Stomach smooth muscle (tissue), 2 donors: ENCODE measurements around the gene AHNAK2.
"Not testable (repeated sequence)": the region's sequence is repeated elsewhere in the genome, so short reads cannot be mapped to it uniquely, and the experiment has no call there.

Experiments used
- H3K27ac ChIP-seq: one replicate; pipeline ENCODE4 v1.7.0; 2013; ENCODE audit warnings: mild to moderate bottlenecking, low read length, inconsistent platforms
- H3K27me3 ChIP-seq, 2 donors: one replicate each; pipeline ENCODE4 v1.7.0; 2013; ENCODE audit warnings: low read length in 2 of 2; ENCODE audit not compliant: insufficient read depth in 2 of 2, control insufficient read depth in 1 of 2
- H3K36me3 ChIP-seq, 2 donors: one replicate each; pipeline ENCODE4 v1.7.0; 2013; ENCODE audit warnings: low read length in 2 of 2; ENCODE audit not compliant: control insufficient read depth in 2 of 2, insufficient read depth in 2 of 2
- H3K4me1 ChIP-seq: one replicate; pipeline ENCODE4 v1.7.0; 2013; ENCODE audit warnings: low read length; ENCODE audit not compliant: control insufficient read depth, insufficient read depth
- H3K4me3 ChIP-seq, 2 donors: one replicate each; pipeline ENCODE4 v1.7.0; 2013; ENCODE audit warnings: low read length in 2 of 2
- H3K9ac ChIP-seq, 2 donors: one replicate each; pipeline ENCODE4 v1.7.0; 2013; ENCODE audit warnings: low read length in 2 of 2, mild to moderate bottlenecking in 1 of 2
- H3K9me3 ChIP-seq, 2 donors: one replicate each; pipeline ENCODE4 v1.7.0; 2013; ENCODE audit warnings: low read length in 2 of 2; ENCODE audit not compliant: control insufficient read depth in 2 of 2
- donor health status: healthy.
- donor health status: Pancreatic carcinoma.

Gene AHNAK2

GRCh38 chr14:104891121-104891551 is 87.0 kb downstream of the AHNAK2 start:
- H3K27me3 ChIP-seq = no peaks in the 10 kb centered on the region
- H3K36me3 ChIP-seq = peaks cover 4 to 7% of the 10 kb centered on the region in 2 donors
- H3K27ac ChIP-seq = no peak overlapping the region
- no peak overlapping the region for H3K4me3 ChIP-seq
- peaks cover 14% of the 10 kb centered on the region for H3K4me1 ChIP-seq
- H3K9ac ChIP-seq = no peak overlapping the region
- no peaks in the 10 kb centered on the region for H3K9me3 ChIP-seq

GRCh38 chr14:104890292-104890691 is 87.9 kb downstream of the AHNAK2 start:
- not testable (repeated sequence) for H3K9ac ChIP-seq, H3K27ac ChIP-seq, H3K27me3 ChIP-seq, H3K4me1 ChIP-seq, H3K4me3 ChIP-seq, H3K36me3 ChIP-seq, H3K9me3 ChIP-seq

DNA sequence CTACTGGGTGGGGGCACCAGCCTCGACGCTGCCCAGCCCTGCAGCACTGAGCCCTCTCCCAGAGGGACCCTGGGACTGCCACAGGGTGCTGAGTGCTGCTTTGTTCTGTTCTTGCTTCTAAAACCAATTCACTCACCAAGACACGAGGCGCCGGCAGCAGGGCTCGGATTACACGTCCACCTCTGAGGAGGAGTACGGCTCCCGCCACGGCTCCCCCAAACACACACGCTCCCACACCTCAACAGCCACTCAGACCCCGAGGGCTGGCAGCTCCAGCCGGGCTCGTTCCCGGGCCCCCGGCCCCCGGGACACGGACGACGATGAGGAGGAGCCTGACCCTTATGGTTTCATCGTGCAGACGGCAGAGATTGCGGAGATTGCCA is 88.8 kb downstream of the AHNAK2 start:
- Histone ChIP-seq H3K4me3 (no peak overlapping the region), H3K4me1 (no peaks in the 10 kb centered on the region)

GRCh38 chr14:104888489-104889374 is 89.4 kb downstream of the AHNAK2 start:
- no peak overlapping the region for H3K9ac ChIP-seq
- no peaks in the 10 kb centered on the region for H3K9me3 ChIP-seq
- H3K27ac ChIP-seq = no peak overlapping the region
- no peaks in the 10 kb centered on the region for H3K27me3 ChIP-seq
- H3K36me3 ChIP-seq = peaks cover 4 to 9% of the 10 kb centered on the region in 2 donors
- no peak overlapping the region for H3K4me3 ChIP-seq
- no peaks in the 10 kb centered on the region for H3K4me1 ChIP-seq

More for the DNA sequence above, 88.8 kb downstream of the AHNAK2 start:
- H3K27me3 ChIP-seq = no peaks in the 10 kb centered on the region
- no peak overlapping the region for H3K27ac ChIP-seq
- no peaks in the 10 kb centered on the region for H3K9me3 ChIP-seq
- H3K9ac ChIP-seq = no peak overlapping the region
- peaks cover 4 to 9% of the 10 kb centered on the region in 2 donors for H3K36me3 ChIP-seq

GRCh38 chr14:104887623-104888488 is 90.3 kb downstream of the AHNAK2 start:
- Histone ChIP-seq H3K9ac (no peak overlapping the region), H3K36me3 (peaks cover 4 to 13% of the 10 kb centered on the region in 2 donors), H3K27ac (no peak overlapping the region), H3K4me1 (no peaks in the 10 kb centered on the region), H3K27me3 (no peaks in the 10 kb centered on the region), H3K4me3 (no peak overlapping the region), H3K9me3 (no peaks in the 10 kb centered on the region)
